Measurements from ENCODE around the gene OR6C70. TPM values are rescaled to one million over a fixed set of nuclear protein-coding genes. Genes with fewer than 3 reads are reported as not detected.
"Not testable (repeated sequence)": the region's sequence is repeated elsewhere in the genome, so short reads cannot be mapped to it uniquely, and the experiment has no call there.

Gene OR6C70
- total RNA-seq (2014; rRNA removed; shearing (Covaris generic)) = not detected in 2 replicates

DNA sequence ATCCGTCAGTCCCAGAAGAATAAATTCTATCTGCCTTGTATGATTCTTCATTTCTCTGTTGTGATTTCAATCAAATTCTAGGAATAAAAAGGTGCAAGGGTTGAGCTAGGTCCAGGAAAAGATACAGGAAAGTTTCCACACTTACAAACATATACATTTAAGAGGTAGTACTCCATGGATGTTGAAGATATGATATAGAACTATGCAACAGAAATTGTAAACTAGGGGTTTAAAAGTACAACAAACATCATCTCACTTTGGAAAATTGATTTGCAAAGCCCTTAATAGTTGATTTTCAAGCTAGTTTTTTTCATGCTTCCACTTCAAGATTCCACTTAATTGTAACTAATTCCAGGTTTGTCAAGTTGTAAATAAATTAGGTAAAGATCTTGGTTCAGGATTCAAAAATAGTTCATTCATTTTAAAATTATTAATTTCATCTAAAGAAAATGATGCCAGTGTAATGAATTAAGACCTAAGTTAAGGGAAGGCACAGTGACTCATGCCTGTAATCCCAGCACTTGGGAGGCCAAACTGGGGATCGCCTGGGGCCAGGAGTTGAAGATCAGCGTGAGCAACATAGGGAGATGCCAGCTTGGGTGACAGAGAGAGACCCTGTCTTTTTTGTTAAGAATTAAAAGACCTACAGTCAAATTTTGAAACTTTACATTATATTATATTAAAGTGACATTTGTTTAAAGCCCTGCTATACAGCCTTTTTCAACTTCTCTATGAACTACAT lies at the start of gene OR6C70:
Gene OR6C70, minus strand, starts transcription at position 51 of the 742 bp plus-strand sequence. Its CDS starts 0 bp downstream, at position 51.
- peak; percentile 58 for DNase-seq (ENCODE audit: low read depth)

- no peak for DNase-seq (ENCODE audit: low read depth)
Observed at GRCh38 chr12:55516391-55516790, 46.5 kb upstream of the OR6C70 start.

- DNase-seq (ENCODE audit: low read depth) = no peak
Observed at GRCh38 chr12:55515696-55516095, 45.8 kb upstream of the OR6C70 start.

DNA sequence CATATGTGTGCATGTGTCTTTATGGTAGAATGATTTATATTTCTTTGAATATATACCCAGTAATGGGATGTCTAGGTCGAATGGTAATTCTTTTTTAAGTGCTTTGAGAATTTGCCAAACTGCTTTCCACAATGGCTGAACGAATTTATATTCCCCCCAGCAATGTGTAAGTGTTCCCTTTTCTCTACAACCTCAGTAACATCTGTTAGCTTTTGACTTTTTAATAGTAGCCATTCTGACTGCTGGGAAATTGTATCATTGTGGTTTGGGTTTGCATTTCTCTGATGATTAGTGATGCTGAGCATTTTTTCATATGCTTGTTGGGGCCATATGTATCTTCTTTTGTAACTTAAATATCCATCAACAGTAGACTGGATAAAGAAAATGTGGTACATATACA lies 31.7 kb upstream of the OR6C70 start:
- DNase-seq (ENCODE audit: low read depth) = no peak

GRCh38 chr12:55499810-55500252 lies 29.9 kb upstream of the OR6C70 start:
- DNase-seq (ENCODE audit: low read depth) = peak; percentile 13

- DNase-seq (ENCODE audit: low read depth) = no peak
Observed at GRCh38 chr12:55499231-55499630, 29.3 kb upstream of the OR6C70 start.

- no peak for DNase-seq (ENCODE audit: low read depth)
Observed at GRCh38 chr12:55495490-55495889, 25.6 kb upstream of the OR6C70 start.

GRCh38 chr12:55492078-55492477 lies 22.1 kb upstream of the OR6C70 start, which contains the start of gene OR6C68:
Gene OR6C68 (plus strand): TSS chr12:55492378. CDS start chr12:55492378, 0 bp downstream.
- no peak for DNase-seq (ENCODE audit: low read depth)

DNA sequence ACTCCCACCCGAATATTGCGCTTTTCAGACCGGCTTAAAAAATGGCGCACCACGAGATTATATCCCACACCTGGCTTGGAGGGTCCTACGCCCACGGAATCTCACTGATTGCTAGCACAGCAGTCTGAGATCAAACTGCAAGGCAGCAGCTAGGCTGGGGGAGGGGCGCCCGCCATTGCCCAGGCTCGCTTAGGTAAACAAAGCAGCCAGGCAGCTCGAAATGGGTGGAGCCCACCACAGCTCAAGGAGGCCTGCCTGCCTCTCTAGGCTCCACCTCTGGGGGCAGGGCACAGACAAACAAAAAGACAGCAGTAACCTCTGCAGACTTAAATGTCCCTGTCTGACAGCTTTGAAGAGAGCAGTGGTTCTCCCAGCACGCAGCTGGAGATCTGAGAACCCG lies 14.3 kb upstream of the OR6C70 start:
- not testable (repeated sequence) for DNase-seq (ENCODE audit: low read depth)

DNA sequence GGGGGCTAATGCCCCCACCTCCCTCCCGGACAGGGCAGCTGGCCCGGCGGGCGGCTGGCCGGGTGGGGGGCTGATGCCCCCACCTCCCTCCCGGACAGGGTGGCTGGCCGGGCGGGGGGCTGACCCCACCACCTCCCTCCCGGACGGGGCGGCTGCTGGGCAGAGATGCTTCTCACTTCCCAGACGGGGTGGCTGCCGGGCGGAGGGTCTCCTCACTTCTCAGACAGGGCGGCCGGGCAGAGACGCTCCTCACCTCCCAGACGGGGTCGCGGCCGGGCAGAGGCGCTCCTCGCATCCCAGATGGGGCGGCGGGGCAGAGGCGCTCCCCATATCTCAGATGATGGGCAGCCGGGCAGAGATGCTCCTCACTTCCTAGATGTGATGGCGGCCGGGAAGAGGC lies 9.2 kb upstream of the OR6C70 start:
- DNase-seq (ENCODE audit: low read depth) = not testable (repeated sequence)

DNA sequence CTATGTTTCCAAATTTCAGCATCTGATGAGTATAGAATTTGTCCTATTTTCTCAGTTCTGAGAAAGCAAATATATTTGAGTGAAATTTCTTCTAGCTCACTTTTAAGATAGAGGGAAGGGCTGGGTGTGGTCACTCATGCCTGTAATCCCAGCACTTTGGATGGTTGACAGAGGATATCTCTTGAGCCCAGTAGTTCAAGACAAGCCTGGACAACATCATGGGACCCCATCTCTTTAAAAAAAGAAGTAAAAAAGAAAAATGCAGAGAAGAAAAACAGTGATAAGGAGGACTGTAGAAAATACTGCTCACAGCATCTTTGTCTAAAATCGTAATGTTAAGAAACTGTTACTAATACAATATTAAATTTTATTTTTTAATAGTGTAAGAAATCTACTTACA lies 2.3 kb upstream of the OR6C70 start:
- DNase-seq (ENCODE audit: low read depth) = no peak

DNA sequence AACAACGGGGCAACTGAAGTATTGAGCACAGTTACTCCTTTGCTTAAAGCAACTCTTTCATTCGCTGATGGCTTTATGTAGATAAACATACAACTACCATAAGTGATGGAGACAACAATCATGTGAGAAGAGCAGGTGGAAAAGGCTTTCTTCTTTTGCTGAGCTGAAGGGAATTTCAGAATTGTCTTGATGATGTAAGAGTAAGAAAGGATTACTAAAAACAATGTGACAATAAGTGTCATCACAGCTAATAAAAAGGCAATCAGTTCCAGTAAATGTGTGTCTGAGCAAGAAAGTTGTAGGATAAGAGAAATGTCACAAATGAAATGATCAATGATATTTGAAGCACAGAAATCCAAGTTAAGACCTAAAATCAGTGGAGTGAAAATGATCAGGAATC lies 647 bp downstream of the OR6C70 start:
- no peak for DNase-seq (ENCODE audit: low read depth)

GRCh38 chr12:55467836-55468235 lies 2.1 kb downstream of the OR6C70 start:
- DNase-seq (ENCODE audit: low read depth) = no peak

- DNase-seq (ENCODE audit: low read depth) = not testable (repeated sequence)
Observed at GRCh38 chr12:55464926-55465325, 5.0 kb downstream of the OR6C70 start.

- DNase-seq (ENCODE audit: low read depth) = no peak
Observed at GRCh38 chr12:55448825-55449224, 21.1 kb downstream of the OR6C70 start.

DNA sequence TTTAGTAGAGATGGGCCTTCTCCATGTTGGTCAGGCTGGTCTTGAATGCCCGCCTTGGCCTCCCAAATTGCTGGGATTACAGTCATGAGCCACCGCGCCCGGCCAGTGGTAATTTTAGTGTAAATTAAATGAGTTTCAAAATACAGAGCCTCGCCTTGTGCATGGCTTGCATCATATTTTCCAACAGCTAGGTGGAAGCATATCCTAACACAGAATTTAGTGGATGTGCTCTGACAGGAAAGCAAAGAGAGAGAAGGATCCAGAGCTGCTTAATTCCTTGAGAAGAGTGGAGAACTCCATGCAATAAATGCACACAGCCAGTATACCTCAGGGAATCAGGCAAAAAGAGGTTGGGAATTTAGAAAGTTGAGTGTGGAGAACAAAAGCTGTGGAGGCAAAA lies 23.6 kb downstream of the OR6C70 start:
- no peak for DNase-seq (ENCODE audit: low read depth)

DNA sequence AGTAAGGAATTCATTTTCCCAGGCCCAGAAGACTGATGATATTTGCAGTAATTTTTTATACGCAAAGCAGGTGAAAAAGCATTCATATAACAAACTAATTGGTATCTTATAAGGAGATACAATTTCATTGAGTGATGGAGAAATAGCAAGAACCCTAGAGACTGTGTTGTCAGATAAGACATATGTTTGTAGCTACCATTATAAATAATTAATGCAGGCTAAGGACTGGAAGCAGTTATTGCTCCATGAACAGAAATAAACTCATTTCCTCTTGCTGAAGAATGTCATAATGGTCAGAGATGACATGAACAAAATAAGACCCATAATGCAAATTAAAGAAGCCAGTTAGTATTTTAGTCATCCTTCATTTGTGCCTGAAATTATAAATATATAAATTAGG lies 24.6 kb downstream of the OR6C70 start:
- no peak for DNase-seq (ENCODE audit: low read depth)

GRCh38 chr12:55443776-55444175 lies 26.2 kb downstream of the OR6C70 start, which contains the start of gene OR6C2:
Gene OR6C2 (plus strand): TSS chr12:55444076. CDS start chr12:55452214, 8,138 bp downstream.
- DNase-seq (ENCODE audit: low read depth) = no peak

- not testable (repeated sequence) for DNase-seq (ENCODE audit: low read depth)
Observed at GRCh38 chr12:55441233-55441632, 28.7 kb downstream of the OR6C70 start.

DNA sequence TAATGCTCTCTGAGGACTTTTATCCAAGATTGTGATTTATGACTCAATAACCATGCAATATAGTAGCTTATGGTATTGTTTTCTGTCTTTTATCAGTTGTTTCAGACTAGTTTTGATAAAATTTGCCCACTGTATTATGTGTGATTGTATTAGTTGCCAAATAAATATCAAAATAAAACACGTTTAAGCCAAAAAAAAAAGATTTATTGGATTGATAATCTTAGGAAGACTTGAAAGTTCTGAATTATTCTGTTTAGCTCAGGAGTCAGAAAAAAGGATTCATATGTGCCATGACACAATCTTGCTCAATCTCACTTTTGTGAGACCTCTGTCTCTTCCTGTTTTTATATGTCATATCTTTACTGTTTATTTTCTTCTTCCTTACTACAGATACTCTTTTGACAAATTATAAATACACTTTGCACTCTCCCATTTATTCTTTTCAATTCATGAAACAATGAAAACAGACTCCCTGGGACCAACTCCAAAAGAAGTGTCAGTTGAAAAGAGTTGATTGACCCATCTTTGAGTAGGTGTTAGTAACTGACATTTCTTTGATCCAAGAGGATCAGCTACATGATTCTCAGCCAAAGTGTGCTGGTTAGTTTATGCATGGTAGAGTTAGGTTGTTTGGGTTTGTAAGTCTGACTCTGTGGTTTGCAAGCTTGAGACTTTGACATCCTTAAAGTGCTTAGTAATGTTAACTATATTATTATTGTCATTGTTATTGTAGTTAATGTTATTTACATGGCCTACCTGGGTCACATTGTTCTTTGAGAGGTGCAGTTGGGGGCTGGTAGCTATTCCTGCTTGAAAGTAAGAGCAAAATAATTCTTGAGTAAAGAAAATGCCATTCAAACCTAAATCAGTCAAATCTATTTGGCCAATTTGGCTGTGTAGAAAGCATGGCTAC lies 41.4 kb downstream of the OR6C70 start:
- no peak for DNase-seq (ENCODE audit: low read depth)

GRCh38 chr12:55425954-55426353 lies 44.0 kb downstream of the OR6C70 start, which contains the start of gene OR6C76:
Gene OR6C76 (plus strand): TSS chr12:55426254. CDS start chr12:55426254, 0 bp downstream.
- DNase-seq (ENCODE audit: low read depth) = no peak

GRCh38 chr12:55420307-55420962 lies 49.5 kb downstream of the OR6C70 start:
- no peak for DNase-seq (ENCODE audit: low read depth)

Data from RPMI7951 (cell line).